Sigmoid colon (tissue), 7 donors: Measurements from ENCODE around the gene IGF2BP2. TPM values are rescaled to one million over a fixed set of nuclear protein-coding genes. Genes with fewer than 3 reads are reported as not detected.

ENCODE experiments used
- DNase-seq: peaks from one replicate; pipeline ENCODE4 v3.0.0-alpha.2; 2019
- H3K27ac ChIP-seq, 4 donors: fragments of 200-600 bp; sonication (generic); one replicate each; pipeline ENCODE4 v1.5.1; 2016 to 2019; ENCODE audit warnings: mild to moderate bottlenecking in 1 of 4
- H3K27me3 ChIP-seq, 3 donors: fragments of 200-600 bp; sonication (generic); one replicate each; pipeline ENCODE4 v1.5.1; 2019; ENCODE audit warnings: mild to moderate bottlenecking in 1 of 3
- H3K36me3 ChIP-seq, 4 donors: fragments of 200-600 bp; sonication (generic); one replicate each; pipeline ENCODE4 v1.5.1; 2016 to 2019
- H3K4me1 ChIP-seq, 4 donors: fragments of 200-600 bp; sonication (generic); one replicate each; pipeline ENCODE4 v1.5.1; 2017 to 2019
- H3K4me3 ChIP-seq, 4 donors: fragments of 200-600 bp; sonication (generic); one replicate each; pipeline ENCODE4 v1.5.1; 2017 to 2019; ENCODE audit warnings: mild to moderate bottlenecking in 2 of 4, moderate library complexity in 1 of 4
- H3K9me3 ChIP-seq, 4 donors: fragments of 200-600 bp in 3 of 4; sonication (generic) in 3 of 4; one replicate each; pipeline versions ENCODE4 v1.5.1 to v1.6.1; 2013 to 2019
- EP300 ChIP-seq, 4 donors: sonication (generic); formaldehyde crosslinking; IDR thresholded peaks; one replicate each; pipeline ENCODE4 v1.6.1; 2017; ENCODE audit warnings: antibody characterized with exemption in 4 of 4
- POLR2A ChIP-seq, 2 donors: fragments of 450-650 bp; IDR thresholded peaks; one replicate each; pipeline ENCODE4 v1.6.1; 2016; ENCODE audit warnings: antibody characterized with exemption in 2 of 2, mild to moderate bottlenecking in 2 of 2, moderate library complexity in 2 of 2
- POLR2AphosphoS5 ChIP-seq, 4 donors: sonication (generic); formaldehyde crosslinking; IDR thresholded peaks; one replicate each; pipeline ENCODE4 v1.6.1; 2017; ENCODE audit warnings: antibody characterized with exemption in 4 of 4
- WGBS, 2 donors: extraction: QIAGEN DNeasy Blood & Tissue Kit; methylation state at CpG; one replicate each; pipeline ENCODE4 v1.1.7; 2013; 5-methylcytosine and 5-hydroxymethylcytosine counted together
- intact Hi-C: fragments of 100-400 bp; cut with DNase I; formaldehyde crosslinking; loops from one replicate; pipeline ENCODE4 v1.15.1; 2023
- polyA plus RNA-seq, 3 donors: library from polyadenylated mRNA; stranded (reverse); fragments of 200-250 nt; gene quantifications; one replicate each; pipeline ENCODE4 v1.2.3, GENCODE V29; 2013
- total RNA-seq, 4 donors: library from RNA; depleted of rRNA; stranded (reverse); fragments of >200 nt; gene quantifications; one replicate each; pipeline ENCODE4 v1.1.0, GENCODE V29; 2016
- TF ChIP-seq, protein P1 (sequence below), 4 experiments: fragments of 450-650 bp in 3 of 4; fragments of 200-600 bp in 1 of 4; IDR thresholded peaks; one replicate each; pipeline ENCODE4 v1.5.1; 2016 to 2019; ENCODE audit warnings: antibody characterized with exemption in 4 of 4, mild to moderate bottlenecking in 3 of 4, moderate library complexity in 2 of 4
- donor health status: healthy with polysubstance abuse.
- donor health status: Bipolar disorder and iron deficiency.
- donor health status: healthy.

Gene IGF2BP2
- total and polyA plus RNA-seq, 7 donors, result 6.3 to 20.7 (median 14.7) TPM

DNA sequence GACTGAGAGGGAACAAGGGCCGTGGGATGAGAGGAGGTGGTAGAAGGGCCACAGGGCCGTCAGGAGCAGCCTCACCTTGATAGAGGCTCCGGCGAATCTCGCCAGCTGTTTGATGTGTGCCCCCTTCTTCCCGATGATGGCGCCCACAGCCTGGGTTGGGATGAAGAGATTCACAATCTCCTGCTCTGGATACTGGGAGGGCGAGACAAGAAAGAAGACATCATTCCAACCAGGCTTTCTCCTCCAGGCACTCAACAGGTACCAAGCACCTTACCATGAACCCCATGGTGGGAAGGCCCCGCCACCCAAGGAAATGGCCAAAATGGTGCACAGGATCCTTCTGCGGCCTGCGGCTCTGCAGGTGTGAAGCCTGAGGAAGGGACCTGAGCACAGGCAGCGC, 167.6 kb downstream of the IGF2BP2 start:
- peaks cover 0 to 56% (median 44%) of the 10 kb centered on the region in 4 donors for H3K4me1 ChIP-seq
- peak overlapping the region; percentile 65 to 86 (median 72) for H3K27ac ChIP-seq

DNA sequence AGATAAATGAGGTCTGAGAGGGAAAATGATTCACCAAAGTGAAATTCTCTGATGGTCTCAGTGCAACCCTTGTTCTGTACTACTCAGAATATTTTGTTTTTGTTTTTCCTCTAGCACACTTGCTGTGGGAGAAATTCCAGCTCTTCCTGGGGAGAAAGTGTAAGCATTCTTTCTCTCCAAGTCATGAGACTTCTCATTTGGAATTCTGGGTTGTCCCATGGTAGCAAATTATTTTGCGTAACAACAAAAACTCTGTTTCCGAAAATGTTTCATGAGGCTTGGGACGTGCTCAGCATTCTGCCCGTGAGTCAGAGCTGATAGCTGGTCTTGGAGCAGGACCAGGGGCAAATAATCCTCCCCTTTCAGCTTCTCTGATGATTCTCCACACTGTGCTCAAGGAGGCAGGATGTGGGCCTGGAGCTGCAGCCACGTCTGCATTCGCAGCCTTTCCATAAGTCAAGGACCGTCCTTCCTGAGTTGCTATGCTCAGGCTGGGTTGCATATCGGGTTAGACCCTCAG, 168.5 kb downstream of the IGF2BP2 start:
- 88 to 89% methylated on average over 8 of the region's 8 CpGs for WGBS, 2 donors
- intact Hi-C loops, result no loop called here
- no peaks in the 10 kb centered on the region for H3K36me3 ChIP-seq

More for the DNA sequence above, 167.6 kb downstream of the IGF2BP2 start:
- Histone ChIP-seq H3K36me3 (no peaks in the 10 kb centered on the region), H3K9me3 (no peaks in the 10 kb centered on the region), H3K27me3 (no peaks in the 10 kb centered on the region), H3K4me3 (no peak overlapping the region)
- TF ChIP-seq POLR2AphosphoS5 (IDR thresholded peaks at IDR 0.05) (no peak), POLR2A (IDR thresholded peaks at IDR 0.05) (no peak), EP300 (IDR thresholded peaks at IDR 0.05) (no peak)
- TF ChIP-seq, protein P1, sequence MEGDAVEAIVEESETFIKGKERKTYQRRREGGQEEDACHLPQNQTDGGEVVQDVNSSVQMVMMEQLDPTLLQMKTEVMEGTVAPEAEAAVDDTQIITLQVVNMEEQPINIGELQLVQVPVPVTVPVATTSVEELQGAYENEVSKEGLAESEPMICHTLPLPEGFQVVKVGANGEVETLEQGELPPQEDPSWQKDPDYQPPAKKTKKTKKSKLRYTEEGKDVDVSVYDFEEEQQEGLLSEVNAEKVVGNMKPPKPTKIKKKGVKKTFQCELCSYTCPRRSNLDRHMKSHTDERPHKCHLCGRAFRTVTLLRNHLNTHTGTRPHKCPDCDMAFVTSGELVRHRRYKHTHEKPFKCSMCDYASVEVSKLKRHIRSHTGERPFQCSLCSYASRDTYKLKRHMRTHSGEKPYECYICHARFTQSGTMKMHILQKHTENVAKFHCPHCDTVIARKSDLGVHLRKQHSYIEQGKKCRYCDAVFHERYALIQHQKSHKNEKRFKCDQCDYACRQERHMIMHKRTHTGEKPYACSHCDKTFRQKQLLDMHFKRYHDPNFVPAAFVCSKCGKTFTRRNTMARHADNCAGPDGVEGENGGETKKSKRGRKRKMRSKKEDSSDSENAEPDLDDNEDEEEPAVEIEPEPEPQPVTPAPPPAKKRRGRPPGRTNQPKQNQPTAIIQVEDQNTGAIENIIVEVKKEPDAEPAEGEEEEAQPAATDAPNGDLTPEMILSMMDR (IDR thresholded peaks at IDR 0.05), result no peak
- DNase-seq, result peak; percentile 46
- intact Hi-C loops, result no loop called here
- WGBS, 2 donors, result 95 to 96% methylated on average over 12 of the region's 12 CpGs

DNA sequence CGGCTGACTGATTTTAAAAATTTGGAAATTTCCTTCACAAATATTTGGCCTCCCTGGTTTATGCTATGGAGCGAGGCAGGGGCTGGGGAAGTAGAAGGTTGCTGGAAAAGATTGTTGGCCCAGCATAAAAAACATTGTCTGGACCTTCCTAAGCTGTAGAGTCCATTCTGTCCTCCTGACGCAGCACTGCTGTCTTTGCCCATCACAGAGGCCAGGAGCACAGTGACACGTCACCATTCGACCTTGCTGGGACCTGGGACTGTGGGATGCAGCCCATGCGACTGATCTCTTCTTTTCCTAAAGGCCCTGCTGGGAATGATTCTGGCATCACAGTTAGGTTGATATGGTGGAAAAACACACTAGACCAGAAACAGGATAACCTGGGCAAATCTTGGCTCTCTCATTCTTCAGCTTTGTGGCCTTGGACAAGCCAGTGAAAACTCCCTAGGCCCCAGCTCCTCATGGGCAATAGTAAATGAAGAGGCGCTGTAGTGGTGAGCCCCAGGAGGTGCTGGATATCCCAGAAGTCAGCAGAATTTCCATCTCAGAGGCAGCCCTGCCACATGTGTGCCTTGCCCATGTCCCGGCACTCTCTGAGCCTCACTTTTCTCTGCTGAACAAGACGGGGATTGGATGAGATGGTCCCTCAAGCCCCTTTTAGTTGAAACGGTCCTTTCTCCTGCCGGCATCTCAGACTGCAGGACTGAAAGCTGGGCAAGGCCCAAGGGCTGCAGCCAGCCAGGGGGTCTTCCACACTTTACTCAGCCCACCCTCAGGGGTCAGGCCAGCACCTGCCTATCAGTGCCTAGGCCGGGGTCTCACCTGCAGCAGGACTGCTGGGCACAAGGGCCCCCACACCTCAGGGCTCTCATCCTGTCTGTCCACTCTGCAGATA, 169.2 kb downstream of the IGF2BP2 start:
- Histone ChIP-seq H3K36me3 (no peaks in the 10 kb centered on the region), H3K9me3 (no peaks in the 10 kb centered on the region), H3K27me3 (no peaks in the 10 kb centered on the region), H3K4me1 (peaks cover 0 to 55% (median 43%) of the 10 kb centered on the region in 4 donors), H3K27ac (peak overlapping the region; percentile 65 to 86 (median 72)), H3K4me3 (no peak overlapping the region)
- 94 to 95% methylated on average over 12 of the region's 12 CpGs for WGBS, 2 donors
- DNase-seq, result peak; percentile 69
- intact Hi-C loops, result no loop called here
- TF ChIP-seq POLR2AphosphoS5 (IDR thresholded peaks at IDR 0.05), result no peak
- TF ChIP-seq POLR2A (IDR thresholded peaks at IDR 0.05), result no peak
- TF ChIP-seq, protein P1 (IDR thresholded peaks at IDR 0.05), result no peak
- no peak for TF ChIP-seq EP300 (IDR thresholded peaks at IDR 0.05)

More for the DNA sequence above, 168.5 kb downstream of the IGF2BP2 start:
- TF ChIP-seq POLR2A (IDR thresholded peaks at IDR 0.05) (no peak), EP300 (IDR thresholded peaks at IDR 0.05) (peak in 1 of 4 donors; percentile 62), POLR2AphosphoS5 (IDR thresholded peaks at IDR 0.05) (peak; percentile 42 to 79 (median 64))
- TF ChIP-seq, protein P1 (IDR thresholded peaks at IDR 0.05), result no peak
- Histone ChIP-seq H3K4me1 (peaks cover 0 to 56% (median 44%) of the 10 kb centered on the region in 4 donors), H3K27me3 (no peaks in the 10 kb centered on the region), H3K27ac (peak overlapping the region; percentile 65 to 86 (median 72)), H3K9me3 (no peaks in the 10 kb centered on the region), H3K4me3 (no peak overlapping the region)
- DNase-seq, result peak; percentile 88

DNA sequence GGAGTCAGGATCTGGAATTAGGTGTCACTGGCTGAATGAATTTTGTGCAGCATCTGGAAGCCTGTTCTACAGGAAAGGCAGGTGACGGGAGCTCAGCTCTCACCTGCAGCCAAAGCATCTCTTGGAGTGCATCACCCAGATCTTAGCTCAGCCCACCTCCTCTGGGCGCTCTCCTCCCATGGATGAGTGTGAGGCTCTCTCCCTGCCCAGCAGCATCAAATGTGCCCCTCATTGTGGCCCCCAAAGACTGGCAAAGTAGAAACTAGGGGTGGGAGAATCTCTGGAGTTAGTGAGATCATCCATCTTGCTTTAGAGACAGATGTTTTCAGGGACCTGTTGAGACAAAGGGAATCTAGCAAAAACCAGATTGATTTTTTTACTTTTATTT, 170.1 kb downstream of the IGF2BP2 start:
- TF ChIP-seq POLR2A (IDR thresholded peaks at IDR 0.05), result no peak
- TF ChIP-seq, protein P1 (IDR thresholded peaks at IDR 0.05), result no peak
- TF ChIP-seq EP300 (IDR thresholded peaks at IDR 0.05), result no peak
- no peak for TF ChIP-seq POLR2AphosphoS5 (IDR thresholded peaks at IDR 0.05)
- DNase-seq, result no peak
- H3K9me3 ChIP-seq, result no peaks in the 10 kb centered on the region
- peaks cover 0 to 46% (median 38%) of the 10 kb centered on the region in 4 donors for H3K4me1 ChIP-seq
- WGBS, 2 donors, result 88 to 97% methylated on average over 2 of the region's 2 CpGs
- intact Hi-C loops, result no loop called here
- H3K36me3 ChIP-seq, result no peaks in the 10 kb centered on the region
- no peak overlapping the region for H3K4me3 ChIP-seq
- H3K27me3 ChIP-seq, result no peaks in the 10 kb centered on the region
- peak overlapping the region in 1 of 4 donors; percentile 86 for H3K27ac ChIP-seq
